Stimulated activated memory B cell treated with anti-CD40 and anti-IgM and Interleukin-4, amounts not matched to agents 10 μg/mL and 1 μg/mL and 100 μg/mL, for 72 hours (primary cell): Measurements from ENCODE around the gene RUNX3.
"Not testable (repeated sequence)": the region's sequence is repeated elsewhere in the genome, so short reads cannot be mapped to it uniquely, and the experiment has no call there.

ENCODE experiments used
- ATAC-seq: fragments of 150-1000 bp; cut with Tn5 transposase; 2 replicates; pipeline ENCODE4 v1.10.0; 2021
- H3K27ac Mint-ChIP-seq: one replicate; pipeline ENCODE4 v1.8.0; 2022; ENCODE audit warnings: mild to moderate bottlenecking, mixed read lengths
- H3K27me3 Mint-ChIP-seq: one replicate; pipeline ENCODE4 v1.8.0; 2022; ENCODE audit warnings: mixed read lengths
- H3K36me3 Mint-ChIP-seq: one replicate; pipeline ENCODE4 v1.8.0; 2022; ENCODE audit warnings: mixed read lengths
- H3K4me1 Mint-ChIP-seq: one replicate; pipeline ENCODE4 v1.8.0; 2022; ENCODE audit warnings: mixed read lengths
- H3K4me3 Mint-ChIP-seq: one replicate; pipeline ENCODE4 v1.8.0; 2022; ENCODE audit warnings: mild to moderate bottlenecking, moderate library complexity, mixed read lengths
- H3K9me3 Mint-ChIP-seq: one replicate; pipeline ENCODE4 v1.8.0; 2022; ENCODE audit warnings: mixed read lengths

RUNX3 gene

GRCh38 chr1:24900486-24900849 is 29.6 kb downstream of the RUNX3 start:
- peaks cover 33% of the 10 kb centered on the region for H3K36me3 Mint-ChIP-seq
- peaks cover 63% of the 10 kb centered on the region for H3K4me1 Mint-ChIP-seq
- no peaks in the 10 kb centered on the region for H3K9me3 Mint-ChIP-seq
- peak overlapping the region; percentile 75 for H3K27ac Mint-ChIP-seq
- H3K27me3 Mint-ChIP-seq = no peaks in the 10 kb centered on the region
- H3K4me3 Mint-ChIP-seq = peak overlapping the region; percentile 13
- ATAC-seq = no peak

- Mint-ChIP-seq H3K36me3 (peaks cover 28% of the 10 kb centered on the region), H3K4me1 (peaks cover 63% of the 10 kb centered on the region), H3K9me3 (no peaks in the 10 kb centered on the region), H3K4me3 (peak overlapping the region; percentile 3), H3K27me3 (no peaks in the 10 kb centered on the region), H3K27ac (peak overlapping the region; percentile 75)
- ATAC-seq = peak; percentile 31
Observed at GRCh38 chr1:24899581-24900485, 30.2 kb downstream of the RUNX3 start.

GRCh38 chr1:24898909-24899439 is 31.1 kb downstream of the RUNX3 start:
- peaks cover 24% of the 10 kb centered on the region for H3K36me3 Mint-ChIP-seq
- H3K27ac Mint-ChIP-seq = peak overlapping the region; percentile 75
- ATAC-seq = peak; percentile 1
- no peak overlapping the region for H3K4me3 Mint-ChIP-seq
- H3K4me1 Mint-ChIP-seq = peaks cover 67% of the 10 kb centered on the region
- no peaks in the 10 kb centered on the region for H3K9me3 Mint-ChIP-seq
- H3K27me3 Mint-ChIP-seq = no peaks in the 10 kb centered on the region

GRCh38 chr1:24898152-24898908 is 31.7 kb downstream of the RUNX3 start:
- Mint-ChIP-seq H3K27ac (peak overlapping the region; percentile 75), H3K4me1 (peaks cover 62% of the 10 kb centered on the region), H3K4me3 (peak overlapping the region; percentile 48)

GRCh38 chr1:24897263-24898151 is 32.6 kb downstream of the RUNX3 start:
- H3K4me1 Mint-ChIP-seq = peaks cover 56% of the 10 kb centered on the region
- no peak for ATAC-seq
- H3K4me3 Mint-ChIP-seq = no peak overlapping the region
- H3K27me3 Mint-ChIP-seq = no peaks in the 10 kb centered on the region
- H3K9me3 Mint-ChIP-seq = peaks cover 8% of the 10 kb centered on the region
- H3K36me3 Mint-ChIP-seq = peaks cover 27% of the 10 kb centered on the region
- H3K27ac Mint-ChIP-seq = peak overlapping the region; percentile 53

More at GRCh38 chr1:24898152-24898908, 31.7 kb downstream of the RUNX3 start:
- peak; percentile 51 for ATAC-seq
- Mint-ChIP-seq H3K36me3 (peaks cover 23% of the 10 kb centered on the region), H3K9me3 (no peaks in the 10 kb centered on the region), H3K27me3 (no peaks in the 10 kb centered on the region)

- peaks cover 48% of the 10 kb centered on the region for H3K4me1 Mint-ChIP-seq
- ATAC-seq = no peak
Observed at GRCh38 chr1:24896596-24897262, 33.3 kb downstream of the RUNX3 start.

GRCh38 chr1:24896176-24896575 is 33.9 kb downstream of the RUNX3 start:
- no peaks in the 10 kb centered on the region for H3K27me3 Mint-ChIP-seq
- ATAC-seq = no peak
- peaks cover 44% of the 10 kb centered on the region for H3K4me1 Mint-ChIP-seq
- peaks cover 16% of the 10 kb centered on the region for H3K36me3 Mint-ChIP-seq
- no peak overlapping the region for H3K4me3 Mint-ChIP-seq
- H3K9me3 Mint-ChIP-seq = peaks cover 10% of the 10 kb centered on the region
- no peak overlapping the region for H3K27ac Mint-ChIP-seq

More at GRCh38 chr1:24896596-24897262, 33.3 kb downstream of the RUNX3 start:
- Mint-ChIP-seq H3K9me3 (peaks cover 10% of the 10 kb centered on the region), H3K27ac (no peak overlapping the region), H3K4me3 (no peak overlapping the region), H3K27me3 (no peaks in the 10 kb centered on the region), H3K36me3 (peaks cover 22% of the 10 kb centered on the region)

- Mint-ChIP-seq H3K9me3 (peaks cover 10% of the 10 kb centered on the region), H3K27ac (no peak overlapping the region), H3K27me3 (no peaks in the 10 kb centered on the region), H3K4me1 (peaks cover 44% of the 10 kb centered on the region), H3K36me3 (peaks cover 13% of the 10 kb centered on the region), H3K4me3 (no peak overlapping the region)
- no peak for ATAC-seq
Observed at GRCh38 chr1:24895511-24895910, 34.6 kb downstream of the RUNX3 start.

GRCh38 chr1:24894002-24894401 is 36.1 kb downstream of the RUNX3 start:
- no peak overlapping the region for H3K4me3 Mint-ChIP-seq
- H3K36me3 Mint-ChIP-seq = peaks cover 13% of the 10 kb centered on the region
- H3K9me3 Mint-ChIP-seq = peaks cover 10% of the 10 kb centered on the region
- ATAC-seq = no peak
- peak overlapping the region; percentile 27 for H3K27ac Mint-ChIP-seq
- H3K4me1 Mint-ChIP-seq = peaks cover 29% of the 10 kb centered on the region
- H3K27me3 Mint-ChIP-seq = no peaks in the 10 kb centered on the region

- Mint-ChIP-seq H3K27ac (peak overlapping the region; percentile 27), H3K27me3 (no peaks in the 10 kb centered on the region), H3K4me3 (no peak overlapping the region), H3K4me1 (peaks cover 23% of the 10 kb centered on the region), H3K9me3 (peaks cover 10% of the 10 kb centered on the region), H3K36me3 (peaks cover 13% of the 10 kb centered on the region)
- ATAC-seq = no peak
Observed at GRCh38 chr1:24893431-24893830, 36.6 kb downstream of the RUNX3 start.

- H3K9me3 Mint-ChIP-seq = peaks cover 10% of the 10 kb centered on the region
- no peak for ATAC-seq
- H3K27me3 Mint-ChIP-seq = no peaks in the 10 kb centered on the region
- H3K4me1 Mint-ChIP-seq = peaks cover 17% of the 10 kb centered on the region
- no peak overlapping the region for H3K27ac Mint-ChIP-seq
- no peak overlapping the region for H3K4me3 Mint-ChIP-seq
- H3K36me3 Mint-ChIP-seq = peaks cover 13% of the 10 kb centered on the region
Observed at GRCh38 chr1:24892188-24893153, 37.6 kb downstream of the RUNX3 start.

- H3K4me1 Mint-ChIP-seq = peaks cover 17% of the 10 kb centered on the region
- H3K27me3 Mint-ChIP-seq, H3K27ac Mint-ChIP-seq, H3K9me3 Mint-ChIP-seq, H3K4me3 Mint-ChIP-seq, ATAC-seq: not testable (repeated sequence)
- H3K36me3 Mint-ChIP-seq = peaks cover 13% of the 10 kb centered on the region
Observed at GRCh38 chr1:24891367-24891766, 38.7 kb downstream of the RUNX3 start.

GRCh38 chr1:24890887-24891286 is 39.2 kb downstream of the RUNX3 start:
- no peak overlapping the region for H3K4me3 Mint-ChIP-seq
- no peak overlapping the region for H3K27ac Mint-ChIP-seq
- H3K36me3 Mint-ChIP-seq = peaks cover 13% of the 10 kb centered on the region
- no peaks in the 10 kb centered on the region for H3K27me3 Mint-ChIP-seq
- peaks cover 17% of the 10 kb centered on the region for H3K4me1 Mint-ChIP-seq
- no peak for ATAC-seq
- peaks cover 10% of the 10 kb centered on the region for H3K9me3 Mint-ChIP-seq
